ENCODE results near the gene LRBA.
A peak's percentile ranks its signal among the peaks of the same experiment; 100 is the strongest.
"Not testable (repeated sequence)": the region's sequence is repeated elsewhere in the genome, so short reads cannot be mapped to it uniquely, and the experiment has no call there.

Gene LRBA

GRCh38 chr4:151034829-151035228, 19.7 kb upstream of the LRBA start:
- H3K27me3 Mint-ChIP-seq, result no peaks in the 10 kb centered on the region

GRCh38 chr4:151031831-151032605, 16.9 kb upstream of the LRBA start:
- Mint-ChIP-seq H3K36me3 (ENCODE audit: low read depth) (no peaks in the 10 kb centered on the region), H3K27ac (peak overlapping the region; percentile 99), H3K4me3 (peak overlapping the region; percentile 79), H3K9me3 (peaks cover 2% of the 10 kb centered on the region), H3K27me3 (no peaks in the 10 kb centered on the region), H3K4me1 (ENCODE audit: low read depth) (peaks cover 48% of the 10 kb centered on the region)
- peak; percentile 55 for DNase-seq

More at GRCh38 chr4:151034829-151035228, 19.7 kb upstream of the LRBA start:
- DNase-seq, result no peak
- no peak overlapping the region for H3K27ac Mint-ChIP-seq
- no peaks in the 10 kb centered on the region for H3K36me3 Mint-ChIP-seq (ENCODE audit: low read depth)
- peaks cover 2% of the 10 kb centered on the region for H3K9me3 Mint-ChIP-seq
- H3K4me1 Mint-ChIP-seq (ENCODE audit: low read depth), result peaks cover 36% of the 10 kb centered on the region
- no peak overlapping the region for H3K4me3 Mint-ChIP-seq

- no peaks in the 10 kb centered on the region for H3K36me3 Mint-ChIP-seq (ENCODE audit: low read depth)
- H3K27me3 Mint-ChIP-seq, result no peaks in the 10 kb centered on the region
- peaks cover 2% of the 10 kb centered on the region for H3K9me3 Mint-ChIP-seq
- peak; percentile 66 for DNase-seq
- peak overlapping the region; percentile 23 for H3K4me3 Mint-ChIP-seq
- H3K4me1 Mint-ChIP-seq (ENCODE audit: low read depth), result peaks cover 38% of the 10 kb centered on the region
- H3K27ac Mint-ChIP-seq, result peak overlapping the region; percentile 99
Observed at GRCh38 chr4:151029537-151029936, 14.5 kb upstream of the LRBA start.

- H3K36me3 Mint-ChIP-seq (ENCODE audit: low read depth); DNase-seq; H3K27me3 Mint-ChIP-seq: not testable (repeated sequence)
Observed at GRCh38 chr4:151029006-151029405, 13.9 kb upstream of the LRBA start.

GRCh38 chr4:151025759-151026158, 10.7 kb upstream of the LRBA start:
- Mint-ChIP-seq H3K27me3 (peaks cover 4% of the 10 kb centered on the region), H3K4me3 (no peak overlapping the region), H3K27ac (no peak overlapping the region), H3K36me3 (ENCODE audit: low read depth) (no peaks in the 10 kb centered on the region), H3K9me3 (peaks cover under 1% of the 10 kb centered on the region), H3K4me1 (ENCODE audit: low read depth) (peaks cover 25% of the 10 kb centered on the region)
- DNase-seq, result no peak

More at GRCh38 chr4:151029006-151029405, 13.9 kb upstream of the LRBA start:
- not testable (repeated sequence) for H3K4me3 Mint-ChIP-seq, H3K9me3 Mint-ChIP-seq
- H3K27ac Mint-ChIP-seq, result peak overlapping the region; percentile 78
- peaks cover 37% of the 10 kb centered on the region for H3K4me1 Mint-ChIP-seq (ENCODE audit: low read depth)

- Mint-ChIP-seq H3K9me3 (no peaks in the 10 kb centered on the region), H3K4me3 (no peak overlapping the region), H3K27ac (no peak overlapping the region), H3K4me1 (ENCODE audit: low read depth) (peaks cover 5% of the 10 kb centered on the region), H3K36me3 (ENCODE audit: low read depth) (no peaks in the 10 kb centered on the region), H3K27me3 (peaks cover 4% of the 10 kb centered on the region)
- no peak for DNase-seq
Observed at GRCh38 chr4:151022586-151022985, 7.5 kb upstream of the LRBA start.

GRCh38 chr4:151021637-151022334, 6.7 kb upstream of the LRBA start:
- no peak for DNase-seq
- no peak overlapping the region for H3K4me3 Mint-ChIP-seq
- no peaks in the 10 kb centered on the region for H3K36me3 Mint-ChIP-seq (ENCODE audit: low read depth)
- no peaks in the 10 kb centered on the region for H3K9me3 Mint-ChIP-seq
- peaks cover 4% of the 10 kb centered on the region for H3K27me3 Mint-ChIP-seq
- H3K27ac Mint-ChIP-seq, result no peak overlapping the region
- peaks cover 7% of the 10 kb centered on the region for H3K4me1 Mint-ChIP-seq (ENCODE audit: low read depth)

- Mint-ChIP-seq H3K9me3 (no peaks in the 10 kb centered on the region), H3K4me1 (ENCODE audit: low read depth) (peaks cover 21% of the 10 kb centered on the region), H3K36me3 (ENCODE audit: low read depth) (peaks cover 39% of the 10 kb centered on the region), H3K27ac (peak overlapping the region; percentile 99), H3K27me3 (no peaks in the 10 kb centered on the region), H3K4me3 (peak overlapping the region; percentile 100)
- DNase-seq, result peak; percentile 89
Observed at GRCh38 chr4:151015459-151016347, 619 bp upstream of the LRBA start.

GRCh38 chr4:151013944-151014343, 1.1 kb downstream of the LRBA start:
- H3K27me3 Mint-ChIP-seq, result no peaks in the 10 kb centered on the region
- peak overlapping the region; percentile 100 for H3K4me3 Mint-ChIP-seq
- H3K27ac Mint-ChIP-seq, result peak overlapping the region; percentile 99
- H3K9me3 Mint-ChIP-seq, result no peaks in the 10 kb centered on the region
- peaks cover 24% of the 10 kb centered on the region for H3K4me1 Mint-ChIP-seq (ENCODE audit: low read depth)
- peaks cover 53% of the 10 kb centered on the region for H3K36me3 Mint-ChIP-seq (ENCODE audit: low read depth)
- no peak for DNase-seq

- no peaks in the 10 kb centered on the region for H3K27me3 Mint-ChIP-seq
- no peak for DNase-seq
- no peaks in the 10 kb centered on the region for H3K9me3 Mint-ChIP-seq
- H3K27ac Mint-ChIP-seq, result peak overlapping the region; percentile 99
- peaks cover 25% of the 10 kb centered on the region for H3K4me1 Mint-ChIP-seq (ENCODE audit: low read depth)
- peaks cover 56% of the 10 kb centered on the region for H3K36me3 Mint-ChIP-seq (ENCODE audit: low read depth)
- H3K4me3 Mint-ChIP-seq, result peak overlapping the region; percentile 100
Observed at GRCh38 chr4:151013491-151013890, 1.6 kb downstream of the LRBA start.

GRCh38 chr4:151012820-151013219, 2.3 kb downstream of the LRBA start:
- peaks cover 62% of the 10 kb centered on the region for H3K36me3 Mint-ChIP-seq (ENCODE audit: low read depth)
- H3K9me3 Mint-ChIP-seq, result no peaks in the 10 kb centered on the region
- peak overlapping the region; percentile 84 for H3K27ac Mint-ChIP-seq

GRCh38 chr4:151012376-151012775, 2.7 kb downstream of the LRBA start:
- H3K27ac Mint-ChIP-seq, result peak overlapping the region; percentile 64
- peaks cover 32% of the 10 kb centered on the region for H3K4me1 Mint-ChIP-seq (ENCODE audit: low read depth)
- peak overlapping the region; percentile 100 for H3K4me3 Mint-ChIP-seq
- H3K27me3 Mint-ChIP-seq, result no peaks in the 10 kb centered on the region
- peaks cover 64% of the 10 kb centered on the region for H3K36me3 Mint-ChIP-seq (ENCODE audit: low read depth)
- no peak for DNase-seq
- H3K9me3 Mint-ChIP-seq, result no peaks in the 10 kb centered on the region

More at GRCh38 chr4:151012820-151013219, 2.3 kb downstream of the LRBA start:
- DNase-seq, result no peak
- peak overlapping the region; percentile 100 for H3K4me3 Mint-ChIP-seq
- no peaks in the 10 kb centered on the region for H3K27me3 Mint-ChIP-seq
- peaks cover 30% of the 10 kb centered on the region for H3K4me1 Mint-ChIP-seq (ENCODE audit: low read depth)

- Mint-ChIP-seq H3K27ac (no peak overlapping the region), H3K4me3 (no peak overlapping the region), H3K9me3 (no peaks in the 10 kb centered on the region), H3K36me3 (ENCODE audit: low read depth) (peaks cover 61% of the 10 kb centered on the region), H3K4me1 (ENCODE audit: low read depth) (peaks cover 60% of the 10 kb centered on the region), H3K27me3 (no peaks in the 10 kb centered on the region)
- DNase-seq, result no peak
Observed at GRCh38 chr4:151004222-151004621, 10.9 kb downstream of the LRBA start.

- Mint-ChIP-seq H3K9me3 (no peaks in the 10 kb centered on the region), H3K4me3 (no peak overlapping the region), H3K27ac (no peak overlapping the region), H3K36me3 (ENCODE audit: low read depth) (peaks cover 48% of the 10 kb centered on the region), H3K4me1 (ENCODE audit: low read depth) (peaks cover 65% of the 10 kb centered on the region), H3K27me3 (no peaks in the 10 kb centered on the region)
- DNase-seq, result no peak
Observed at GRCh38 chr4:151000747-151001429, 14.2 kb downstream of the LRBA start.
